IMR-90 (cell line): Measurements from ENCODE around the gene TIPARP.

Source experiments
- MXI1 ChIP-seq: IDR thresholded peaks from 2 replicates; pipeline ENCODE4 v1.6.1; 2012; ENCODE audit warnings: low read depth, mild to moderate bottlenecking, low read length, moderate library complexity, borderline replicate concordance
- TF ChIP-seq, protein P1 (sequence below): conservative IDR thresholded peaks from 2 replicates; pipeline ENCODE4 v1.5.1; 2012; ENCODE audit warnings: mild to moderate bottlenecking, low read depth, low read length, improper control_type of control experiment

DNA sequence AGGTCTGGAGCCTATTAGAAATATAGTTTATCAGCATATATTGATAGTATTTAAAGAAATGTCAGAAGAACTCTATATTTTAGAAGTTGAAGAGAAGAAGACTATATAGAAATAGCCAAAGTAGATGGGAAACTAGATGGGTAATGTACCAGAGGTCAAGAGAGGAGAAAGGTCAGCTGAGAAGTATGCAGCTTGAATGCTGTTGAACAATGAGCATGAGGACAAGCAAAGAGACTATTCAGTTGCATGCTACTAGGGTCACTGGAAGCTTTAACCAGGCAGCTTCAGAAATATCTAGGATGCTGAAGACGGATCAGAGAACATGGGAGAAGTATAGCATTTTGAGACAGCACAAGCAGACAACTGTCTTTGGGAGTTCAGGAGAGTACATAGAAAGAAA lies 19.6 kb upstream of the TIPARP start:
- TF ChIP-seq MXI1, result no peak
- TF ChIP-seq, protein P1, sequence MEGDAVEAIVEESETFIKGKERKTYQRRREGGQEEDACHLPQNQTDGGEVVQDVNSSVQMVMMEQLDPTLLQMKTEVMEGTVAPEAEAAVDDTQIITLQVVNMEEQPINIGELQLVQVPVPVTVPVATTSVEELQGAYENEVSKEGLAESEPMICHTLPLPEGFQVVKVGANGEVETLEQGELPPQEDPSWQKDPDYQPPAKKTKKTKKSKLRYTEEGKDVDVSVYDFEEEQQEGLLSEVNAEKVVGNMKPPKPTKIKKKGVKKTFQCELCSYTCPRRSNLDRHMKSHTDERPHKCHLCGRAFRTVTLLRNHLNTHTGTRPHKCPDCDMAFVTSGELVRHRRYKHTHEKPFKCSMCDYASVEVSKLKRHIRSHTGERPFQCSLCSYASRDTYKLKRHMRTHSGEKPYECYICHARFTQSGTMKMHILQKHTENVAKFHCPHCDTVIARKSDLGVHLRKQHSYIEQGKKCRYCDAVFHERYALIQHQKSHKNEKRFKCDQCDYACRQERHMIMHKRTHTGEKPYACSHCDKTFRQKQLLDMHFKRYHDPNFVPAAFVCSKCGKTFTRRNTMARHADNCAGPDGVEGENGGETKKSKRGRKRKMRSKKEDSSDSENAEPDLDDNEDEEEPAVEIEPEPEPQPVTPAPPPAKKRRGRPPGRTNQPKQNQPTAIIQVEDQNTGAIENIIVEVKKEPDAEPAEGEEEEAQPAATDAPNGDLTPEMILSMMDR, result no peak
